Mucosa of rectum (tissue), 2 donors: ENCODE measurements around the gene ATP7B.

Experiments used
- H3K27ac ChIP-seq, 2 donors: one replicate each; pipeline ENCODE4 v1.7.0; 2013; ENCODE audit warnings: inconsistent platforms in 2 of 2, low read depth in 2 of 2, low read length in 2 of 2
- H3K27me3 ChIP-seq, 2 donors: one replicate each; pipeline ENCODE4 v1.7.0; 2013; ENCODE audit warnings: low read length in 2 of 2; ENCODE audit not compliant: control insufficient read depth in 2 of 2, insufficient read depth in 2 of 2
- H3K36me3 ChIP-seq, 2 donors: one replicate each; pipeline ENCODE4 v1.7.0; 2013; ENCODE audit warnings: low read length in 2 of 2; ENCODE audit not compliant: control insufficient read depth in 2 of 2, insufficient read depth in 2 of 2
- H3K4me1 ChIP-seq, 2 donors: one replicate each; pipeline ENCODE4 v1.7.0; 2013; ENCODE audit warnings: low read length in 2 of 2, mild to moderate bottlenecking in 1 of 2; ENCODE audit not compliant: control insufficient read depth in 2 of 2, insufficient read depth in 2 of 2
- H3K4me3 ChIP-seq, 2 donors: one replicate each; pipeline ENCODE4 v1.7.0; 2013; ENCODE audit warnings: low read length in 2 of 2
- H3K9ac ChIP-seq, 2 donors: one replicate each; pipeline ENCODE4 v1.7.0; 2013; ENCODE audit warnings: low read length in 2 of 2, low read depth in 1 of 2, mild to moderate bottlenecking in 1 of 2
- H3K9me3 ChIP-seq, 2 donors: one replicate each; pipeline ENCODE4 v1.7.0; 2013; ENCODE audit warnings: low read length in 2 of 2; ENCODE audit not compliant: control insufficient read depth in 2 of 2
- donor health status: healthy.
- donor health status: Normal muscosa, but diverticular disease.

Gene ATP7B

GRCh38 chr13:51967482-51968446, 43.5 kb downstream of the ATP7B start:
- Histone ChIP-seq H3K27me3 (no peaks in the 10 kb centered on the region), H3K9ac (no peak overlapping the region), H3K36me3 (peaks cover 4 to 7% of the 10 kb centered on the region in 2 donors), H3K4me1 (no peaks in the 10 kb centered on the region), H3K9me3 (no peaks in the 10 kb centered on the region), H3K4me3 (no peak overlapping the region), H3K27ac (no peak overlapping the region)

GRCh38 chr13:51966186-51966585, 45.1 kb downstream of the ATP7B start:
- no peak overlapping the region for H3K9ac ChIP-seq
- H3K9me3 ChIP-seq = no peaks in the 10 kb centered on the region
- H3K4me3 ChIP-seq = no peak overlapping the region
- no peaks in the 10 kb centered on the region for H3K27me3 ChIP-seq
- peaks cover 9 to 14% of the 10 kb centered on the region in 2 donors for H3K4me1 ChIP-seq
- H3K36me3 ChIP-seq = peaks cover 4 to 7% of the 10 kb centered on the region in 2 donors
- no peak overlapping the region for H3K27ac ChIP-seq

GRCh38 chr13:51961493-51962403, 49.5 kb downstream of the ATP7B start:
- H3K27me3 ChIP-seq = no peaks in the 10 kb centered on the region
- H3K27ac ChIP-seq = peak overlapping the region; percentile 40 to 52
- H3K9ac ChIP-seq = no peak overlapping the region
- peaks cover 38 to 54% of the 10 kb centered on the region in 2 donors for H3K4me1 ChIP-seq
- H3K9me3 ChIP-seq = no peaks in the 10 kb centered on the region
- H3K36me3 ChIP-seq = peaks cover 3 to 4% of the 10 kb centered on the region in 2 donors
- no peak overlapping the region for H3K4me3 ChIP-seq

- H3K4me3 ChIP-seq = no peak overlapping the region
- H3K9me3 ChIP-seq = no peaks in the 10 kb centered on the region
- H3K9ac ChIP-seq = peak overlapping the region in 1 of 2 donors; percentile 34
- no peaks in the 10 kb centered on the region for H3K27me3 ChIP-seq
- peak overlapping the region; percentile 40 to 52 for H3K27ac ChIP-seq
- H3K4me1 ChIP-seq = peaks cover 46 to 63% of the 10 kb centered on the region in 2 donors
- H3K36me3 ChIP-seq = peaks cover 0 to 3% of the 10 kb centered on the region in 2 donors
Measured at GRCh38 chr13:51960766-51961165, 50.5 kb downstream of the ATP7B start.

- Histone ChIP-seq H3K4me1 (peaks cover 56 to 73% of the 10 kb centered on the region in 2 donors), H3K9me3 (no peaks in the 10 kb centered on the region), H3K4me3 (peak overlapping the region in 1 of 2 donors; percentile 48), H3K9ac (peak overlapping the region; percentile 44 to 68), H3K36me3 (no peaks in the 10 kb centered on the region), H3K27ac (peak overlapping the region; percentile 92 to 94), H3K27me3 (no peaks in the 10 kb centered on the region)
Measured at GRCh38 chr13:51959773-51960172, 51.5 kb downstream of the ATP7B start.

- H3K4me1 ChIP-seq = peaks cover 58 to 76% of the 10 kb centered on the region in 2 donors
- H3K9me3 ChIP-seq = no peaks in the 10 kb centered on the region
- H3K27me3 ChIP-seq = no peaks in the 10 kb centered on the region
- no peaks in the 10 kb centered on the region for H3K36me3 ChIP-seq
- H3K9ac ChIP-seq = peak overlapping the region; percentile 24 to 44
- peak overlapping the region; percentile 92 to 94 for H3K27ac ChIP-seq
- peak overlapping the region; percentile 33 to 41 for H3K4me3 ChIP-seq
Measured at GRCh38 chr13:51958217-51958547, 53.1 kb downstream of the ATP7B start.

- no peaks in the 10 kb centered on the region for H3K9me3 ChIP-seq
- H3K36me3 ChIP-seq = no peaks in the 10 kb centered on the region
- no peak overlapping the region for H3K9ac ChIP-seq
- H3K4me1 ChIP-seq = peaks cover 58 to 75% of the 10 kb centered on the region in 2 donors
- no peaks in the 10 kb centered on the region for H3K27me3 ChIP-seq
- no peak overlapping the region for H3K4me3 ChIP-seq
- H3K27ac ChIP-seq = peak overlapping the region; percentile 92 to 94
Measured at GRCh38 chr13:51957377-51958216, 53.7 kb downstream of the ATP7B start.

- peak overlapping the region; percentile 77 to 81 for H3K27ac ChIP-seq
- peak overlapping the region in 1 of 2 donors; percentile 41 for H3K9ac ChIP-seq
- H3K4me1 ChIP-seq = peaks cover 53 to 66% of the 10 kb centered on the region in 2 donors
- no peaks in the 10 kb centered on the region for H3K36me3 ChIP-seq
- H3K4me3 ChIP-seq = no peak overlapping the region
- no peaks in the 10 kb centered on the region for H3K9me3 ChIP-seq
- H3K27me3 ChIP-seq = no peaks in the 10 kb centered on the region
Measured at GRCh38 chr13:51956717-51957116, 54.5 kb downstream of the ATP7B start.

GRCh38 chr13:51955816-51956603, 55.2 kb downstream of the ATP7B start:
- Histone ChIP-seq H3K4me3 (no peak overlapping the region), H3K9ac (peak overlapping the region in 1 of 2 donors; percentile 50), H3K27me3 (no peaks in the 10 kb centered on the region), H3K4me1 (peaks cover 48 to 60% of the 10 kb centered on the region in 2 donors), H3K27ac (peak overlapping the region; percentile 77 to 81), H3K9me3 (no peaks in the 10 kb centered on the region), H3K36me3 (no peaks in the 10 kb centered on the region)
